CD4-positive, alpha-beta T cell treated with Interleukin-17A for 4 hours (primary cell): Measurements from ENCODE around the gene BACH2.
"Not testable (repeated sequence)": the region's sequence is repeated elsewhere in the genome, so short reads cannot be mapped to it uniquely, and the experiment has no call there.

Experiments
- DNase-seq: peaks from one replicate; pipeline ENCODE4 v3.0.0-alpha.2; 2020; ENCODE audit warnings: mixed read lengths

Gene BACH2

DNA sequence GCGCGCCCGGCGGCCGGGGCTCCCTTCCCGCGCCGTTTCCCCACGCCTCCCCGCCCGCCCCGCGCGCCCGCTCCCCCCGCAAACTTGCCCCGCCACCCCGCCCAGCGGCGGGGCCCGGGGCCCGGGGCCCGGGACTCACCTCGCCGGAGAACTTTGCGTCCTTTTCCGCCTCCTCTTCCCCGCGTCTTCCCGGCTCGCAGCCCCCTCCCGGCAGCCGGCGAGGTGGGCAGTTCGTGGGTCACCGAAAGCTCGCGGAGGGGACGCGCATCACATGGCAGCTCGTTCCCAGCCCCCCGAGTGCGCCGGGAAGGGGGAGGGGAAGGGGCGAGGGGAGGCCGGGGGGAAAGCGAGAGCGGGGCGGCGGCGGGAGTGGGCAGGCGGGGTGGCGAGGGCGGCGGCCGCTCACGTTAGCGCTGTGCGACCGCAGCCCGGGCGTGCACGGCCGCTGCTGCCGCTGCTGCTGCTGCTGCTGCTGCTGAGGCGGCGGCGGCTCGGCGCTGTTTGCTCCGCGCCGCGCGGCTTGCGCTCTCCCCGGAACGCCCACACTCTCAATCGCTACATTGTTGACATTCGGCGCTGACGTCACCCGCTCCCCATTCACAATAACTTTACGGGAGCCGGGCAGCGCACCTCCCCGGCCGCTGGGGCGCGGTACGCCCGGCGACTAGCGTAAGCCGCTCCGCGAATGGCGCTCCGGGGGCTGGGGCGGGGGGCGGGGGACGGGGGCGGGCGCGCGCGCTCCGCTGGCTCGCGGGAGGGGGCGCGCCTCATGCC lies at the start of gene BACH2:
Gene BACH2 (minus strand): TSS at position 503 of the 774 bp plus-strand sequence. CDS start 287,999 bp downstream, outside the sequence.
- DNase-seq, result peak; percentile 98

DNA sequence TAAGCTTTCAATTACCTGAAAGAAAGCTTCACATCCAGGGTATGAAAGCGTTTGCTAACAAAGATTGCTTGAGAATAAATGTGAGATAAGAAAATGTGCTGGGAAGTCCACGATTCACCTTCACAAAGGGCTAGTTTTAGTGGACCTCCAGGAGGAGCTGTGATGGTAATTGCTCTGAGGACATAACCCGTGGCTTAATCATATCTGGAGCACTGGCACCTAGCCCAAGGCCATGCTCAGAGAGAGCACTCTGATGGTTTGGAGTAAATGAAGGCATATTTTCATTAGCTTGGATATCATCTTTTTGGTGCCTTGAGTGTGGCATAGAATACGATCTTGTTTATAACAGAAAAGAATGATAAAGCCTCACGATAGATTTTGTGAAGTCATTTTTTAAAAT lies 46.9 kb upstream of the BACH2 start:
- no peak for DNase-seq

DNA sequence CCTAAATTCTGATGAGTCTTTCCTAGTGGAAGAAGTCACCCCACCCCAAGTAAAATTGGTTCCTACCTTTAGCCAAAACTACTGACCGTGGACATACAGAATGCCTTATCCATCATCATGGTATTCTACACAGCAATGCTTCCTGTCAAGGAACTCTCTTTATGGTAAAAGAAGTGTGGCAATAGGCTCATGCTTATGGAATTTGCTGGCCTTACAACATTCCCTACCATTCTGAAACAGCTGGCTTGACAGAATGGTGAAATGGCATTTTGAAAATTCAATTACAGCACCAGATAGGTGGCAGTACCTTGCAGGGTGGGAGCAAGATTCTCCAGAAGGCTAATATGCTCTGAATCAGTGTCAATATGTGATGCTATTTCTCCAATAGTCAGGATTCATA lies 41.8 kb upstream of the BACH2 start:
- no peak for DNase-seq

DNA sequence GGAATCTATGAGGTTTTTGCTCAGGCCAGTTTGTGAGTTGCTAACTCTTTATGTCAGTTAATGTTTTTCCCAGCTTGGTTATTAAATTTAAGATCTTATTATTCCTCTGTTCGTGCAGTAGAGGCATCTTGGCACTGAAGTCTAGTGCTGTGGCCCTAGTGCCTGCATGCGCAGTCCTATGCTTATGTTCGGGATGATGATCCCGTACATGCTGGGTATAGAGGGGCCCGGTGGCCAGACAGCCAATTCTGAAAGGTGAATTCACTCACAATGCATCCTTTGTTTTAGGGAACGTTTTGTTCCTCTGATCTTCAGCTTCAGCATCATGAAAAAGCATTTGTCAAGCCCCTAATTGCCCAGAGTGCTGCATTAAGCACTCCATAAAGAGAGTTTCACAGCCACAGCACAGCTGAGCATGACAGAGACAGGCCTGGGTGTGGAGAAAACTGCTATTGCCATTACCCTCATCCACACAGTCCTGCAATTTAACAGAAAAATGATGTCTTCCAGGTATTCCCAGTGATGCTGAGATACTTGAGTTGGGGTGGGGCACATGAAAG lies 39.8 kb upstream of the BACH2 start:
- DNase-seq, result no peak

DNA sequence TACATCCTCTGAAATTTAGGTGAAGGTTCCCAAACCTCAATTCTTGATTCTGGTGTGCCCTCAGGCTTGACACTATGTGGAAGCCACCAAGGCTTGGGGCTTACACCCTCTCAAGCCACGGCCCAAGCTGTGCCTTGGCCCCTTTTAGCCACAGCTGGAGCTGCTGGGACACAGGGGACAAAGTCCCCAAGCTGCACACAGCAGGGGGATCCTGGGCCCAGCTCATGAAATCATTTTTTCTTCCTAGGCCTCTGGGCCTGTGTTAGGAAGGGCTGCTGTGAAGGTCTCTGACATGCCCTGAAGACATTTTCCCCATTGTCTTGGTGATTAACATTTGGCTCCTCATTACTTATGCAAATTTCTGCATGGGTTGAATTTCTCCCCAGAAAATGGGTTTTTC lies 37.3 kb upstream of the BACH2 start:
- DNase-seq, result no peak

DNA sequence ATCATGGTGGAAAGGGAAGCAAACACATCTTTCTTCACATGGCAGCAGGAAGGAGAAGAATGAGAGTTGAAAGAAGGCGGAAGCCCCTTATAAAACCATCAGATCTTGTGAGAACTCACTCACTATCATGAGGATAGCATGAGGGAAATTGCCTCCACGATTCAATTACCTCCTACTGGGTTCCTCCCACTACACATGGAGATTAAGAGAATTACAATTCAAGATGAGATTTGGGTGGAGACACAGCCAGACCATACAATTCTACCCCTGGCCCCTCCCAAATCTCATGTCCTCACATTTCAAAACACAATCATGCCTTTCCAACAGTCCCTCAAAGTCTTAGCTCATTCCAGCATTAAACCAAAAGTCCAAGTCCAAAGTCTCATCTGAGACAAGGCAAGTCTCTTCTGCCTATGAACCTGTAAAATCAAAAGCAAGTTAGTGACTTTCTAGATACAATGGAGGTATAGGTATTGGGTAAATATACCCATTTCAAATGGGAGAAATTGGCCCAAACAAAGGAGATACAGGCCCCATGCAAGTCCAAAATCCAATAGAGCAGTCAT lies 36.4 kb upstream of the BACH2 start:
- not testable (repeated sequence) for DNase-seq

DNA sequence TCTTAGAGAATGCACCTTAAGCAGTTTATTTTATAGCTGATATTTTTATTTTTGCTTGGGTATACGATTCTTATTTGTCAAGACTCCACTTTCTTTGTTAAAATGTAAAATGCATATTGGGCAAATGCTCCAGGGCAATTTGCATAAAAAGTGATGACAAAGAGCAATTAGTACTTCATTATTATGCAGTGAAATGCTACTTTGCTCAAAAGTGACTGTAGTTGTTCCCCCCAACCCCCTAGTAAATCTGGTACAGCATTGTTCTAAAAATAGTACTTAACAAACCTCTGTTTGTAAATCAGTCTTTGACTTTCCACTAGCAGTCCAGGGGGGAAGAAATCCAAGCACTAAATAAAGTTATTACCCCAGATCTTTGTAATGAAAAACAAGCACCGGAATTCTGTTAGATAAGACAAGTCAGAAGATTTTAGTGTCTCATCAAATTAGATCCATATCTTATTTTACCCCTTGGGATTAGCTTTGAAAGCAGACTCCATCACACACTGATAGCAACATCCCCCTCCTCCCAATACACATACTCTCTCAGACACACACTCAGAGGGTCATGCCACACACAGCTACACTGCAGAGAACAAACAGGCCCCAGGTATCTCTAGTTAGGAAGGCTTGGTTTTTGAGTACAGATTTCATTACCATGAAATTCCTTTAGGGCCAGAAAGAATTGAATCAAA lies 32.9 kb upstream of the BACH2 start:
- DNase-seq, result no peak

DNA sequence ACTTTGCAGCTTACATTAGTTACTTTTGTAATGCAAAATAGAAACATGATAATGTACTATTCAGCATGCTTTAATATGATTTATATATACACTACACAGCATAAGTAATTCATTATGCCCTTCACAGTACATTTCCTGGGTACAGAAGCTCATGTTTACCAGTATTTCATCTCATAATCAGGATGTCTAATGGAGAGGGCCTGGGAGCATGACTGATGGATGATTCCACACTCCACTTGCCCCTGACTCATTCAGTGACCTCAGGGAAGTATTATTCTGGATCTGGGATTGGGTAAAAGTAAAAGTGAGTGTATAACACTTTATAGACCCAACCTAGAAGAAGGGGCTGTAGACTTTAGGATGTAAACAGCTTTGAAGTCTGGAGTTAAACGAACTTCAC lies 31.4 kb upstream of the BACH2 start:
- no peak for DNase-seq

DNA sequence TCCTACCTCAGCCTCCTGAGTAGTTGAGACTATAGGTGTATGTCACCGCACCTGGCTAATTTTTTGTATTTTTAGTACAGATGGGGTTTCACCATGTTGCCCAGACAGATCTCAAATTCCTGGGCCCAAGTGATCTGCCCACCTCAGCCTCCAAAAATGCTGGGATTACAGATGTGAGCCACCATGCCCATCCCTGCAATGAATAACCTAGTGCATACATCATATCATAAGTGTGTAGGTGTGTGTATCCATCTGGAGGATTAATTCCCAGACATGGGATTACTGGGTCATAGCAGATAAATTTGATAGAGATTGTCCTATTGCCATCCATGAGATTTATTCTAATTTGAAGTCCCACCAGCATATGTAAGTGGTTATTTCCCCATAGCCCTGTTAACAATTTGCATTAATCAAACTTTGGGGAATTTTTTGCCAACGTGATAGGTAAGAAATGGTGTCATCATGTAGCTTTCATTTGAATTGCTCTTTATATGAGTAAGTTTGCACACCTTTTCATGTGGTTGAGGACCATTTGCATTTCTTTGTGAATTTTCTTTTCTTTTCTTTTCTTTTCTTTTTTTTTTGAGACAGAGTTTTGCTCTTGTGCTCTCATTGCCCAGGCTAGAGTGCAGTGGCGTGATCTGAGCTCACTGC lies 29.9 kb upstream of the BACH2 start:
- no peak for DNase-seq

DNA sequence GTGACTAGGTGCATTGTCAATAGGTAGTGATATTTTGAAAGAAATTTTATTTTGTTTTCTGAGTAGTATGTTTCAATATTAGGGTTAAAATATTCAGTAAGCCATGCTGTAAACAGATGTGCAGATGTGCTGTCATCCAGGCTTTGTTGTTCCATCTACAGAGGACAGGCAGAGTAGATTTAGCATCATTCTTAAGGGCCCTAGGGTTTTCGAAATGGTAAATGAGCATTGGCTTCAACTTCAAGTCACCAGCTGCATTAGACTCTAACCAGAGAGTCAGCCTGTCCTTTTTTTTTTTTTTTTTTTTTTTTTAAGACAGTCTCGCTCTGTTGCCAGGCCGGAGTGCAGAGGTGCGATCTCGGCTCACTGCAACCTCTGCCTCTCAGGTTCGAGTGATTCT lies 27.1 kb upstream of the BACH2 start:
- DNase-seq, result no peak

DNA sequence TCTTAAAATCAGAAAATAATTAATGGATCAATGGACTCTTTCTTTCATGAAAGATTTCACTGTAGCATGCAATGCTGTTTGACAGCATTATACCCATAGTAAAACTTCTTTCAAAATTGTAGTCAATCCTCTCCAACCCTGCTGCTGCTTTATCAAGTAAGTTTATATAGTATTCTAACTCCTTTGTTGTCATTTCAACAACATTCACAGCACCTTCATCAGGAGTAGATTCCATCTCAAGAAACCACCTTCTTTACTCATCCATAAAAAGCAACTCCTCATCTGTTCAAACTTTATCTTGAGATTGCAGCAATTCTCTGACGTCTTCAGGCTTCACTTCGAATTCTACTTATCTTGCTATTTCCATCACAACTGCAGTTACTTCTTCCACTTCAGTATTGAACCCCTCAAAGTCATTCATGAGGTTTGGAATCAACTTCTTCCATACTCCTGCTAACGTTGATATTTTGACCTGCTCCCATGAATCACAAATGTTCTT lies 26.4 kb upstream of the BACH2 start:
- no peak for DNase-seq

DNA sequence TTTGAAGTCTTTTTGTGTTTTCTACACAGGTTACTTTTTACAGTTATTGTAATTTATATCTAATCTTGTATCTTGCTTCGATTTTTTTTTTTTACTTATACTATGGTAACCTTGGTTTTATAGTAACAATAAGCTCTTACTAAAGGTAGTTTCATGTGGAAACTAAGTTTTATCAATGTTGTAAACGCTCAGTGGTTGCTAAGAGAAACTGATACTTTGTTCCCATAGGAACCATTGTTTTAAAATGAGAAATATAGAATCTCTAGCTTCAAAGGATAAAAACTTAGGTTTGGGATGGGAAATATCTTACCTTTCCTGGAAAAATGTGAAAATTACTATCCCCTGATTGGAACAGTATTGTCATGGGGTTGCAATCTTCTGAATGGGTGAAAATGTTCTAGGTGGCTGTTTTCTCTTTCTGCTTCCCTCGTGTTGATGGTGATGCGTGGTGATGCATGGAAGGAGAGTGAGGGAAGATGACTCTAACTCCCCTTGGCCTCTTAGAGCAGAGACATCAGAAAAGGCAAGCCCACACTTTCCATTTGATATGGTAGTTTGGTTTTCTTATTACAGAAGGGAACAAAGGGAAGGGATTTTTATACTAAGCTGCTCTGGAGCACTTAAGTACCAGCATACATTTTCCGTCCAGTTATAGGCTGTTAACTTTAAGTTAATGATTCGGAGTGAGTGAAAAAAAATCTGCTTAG lies 23.5 kb upstream of the BACH2 start:
- DNase-seq, result no peak

DNA sequence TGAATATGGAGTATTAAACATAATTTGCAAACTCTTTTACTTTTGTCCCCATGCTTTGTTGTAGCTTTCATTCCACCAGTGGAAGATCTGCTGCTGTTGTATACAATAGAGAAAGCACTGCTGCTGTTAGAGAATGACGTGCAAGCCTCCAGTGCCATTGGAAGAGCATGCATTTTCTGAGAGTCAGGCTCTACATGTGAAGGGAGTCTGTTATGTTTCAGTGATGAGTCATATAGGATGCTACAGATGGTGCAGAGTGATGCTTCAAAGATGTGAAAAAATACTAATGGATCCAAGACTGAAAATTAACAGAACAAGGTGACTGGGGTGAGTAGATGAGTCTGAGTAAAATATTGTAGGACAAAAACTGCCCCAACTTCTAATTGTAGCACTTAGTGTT lies 22.4 kb upstream of the BACH2 start:
- DNase-seq, result peak; percentile 19

DNA sequence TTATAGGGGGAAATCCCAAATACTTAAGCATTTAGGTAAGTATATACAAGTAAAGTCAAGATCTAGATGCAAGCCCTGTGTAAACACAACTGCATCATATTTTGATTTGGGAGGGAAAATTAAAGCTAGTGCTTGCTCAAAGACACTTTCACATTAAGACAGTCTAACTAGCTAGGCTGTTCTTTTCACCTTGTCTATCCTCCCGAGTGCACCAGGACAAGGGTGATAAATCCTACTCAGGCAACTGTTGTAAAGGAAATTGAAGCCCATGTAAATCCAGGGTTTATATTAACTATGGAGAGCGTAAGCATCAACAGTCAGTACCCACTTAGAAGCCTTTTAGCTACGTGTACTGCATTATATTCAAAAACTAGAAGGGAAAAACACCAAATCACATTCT lies 19.3 kb upstream of the BACH2 start:
- DNase-seq, result no peak

DNA sequence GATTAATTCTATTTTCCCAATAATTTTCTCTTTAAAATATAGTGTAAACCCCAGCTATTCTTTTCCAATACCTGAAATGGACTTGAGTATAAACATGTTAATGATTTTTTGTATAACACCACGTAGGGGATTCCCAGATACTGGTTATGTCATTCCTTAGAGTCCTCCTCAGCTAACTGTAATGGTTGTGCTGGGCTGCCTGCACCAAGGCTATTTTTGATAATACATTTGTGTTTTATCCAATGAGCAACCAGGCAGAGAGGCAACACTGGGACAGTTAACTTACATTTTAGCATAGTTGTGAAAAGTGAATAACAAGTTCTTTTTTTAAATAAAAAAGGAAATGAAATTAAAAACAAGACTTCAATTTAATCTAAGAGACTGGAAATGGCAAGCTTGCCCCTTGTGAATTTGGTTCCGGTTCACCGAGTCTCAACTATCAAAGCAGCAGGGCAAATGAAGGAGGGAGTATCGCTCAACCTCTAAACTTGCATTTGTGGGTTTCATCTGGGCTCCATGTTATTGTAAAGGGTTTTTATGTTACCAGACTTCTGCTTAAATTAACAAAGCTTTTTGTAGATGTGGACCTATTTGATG lies 18.8 kb upstream of the BACH2 start:
- DNase-seq, result no peak

DNA sequence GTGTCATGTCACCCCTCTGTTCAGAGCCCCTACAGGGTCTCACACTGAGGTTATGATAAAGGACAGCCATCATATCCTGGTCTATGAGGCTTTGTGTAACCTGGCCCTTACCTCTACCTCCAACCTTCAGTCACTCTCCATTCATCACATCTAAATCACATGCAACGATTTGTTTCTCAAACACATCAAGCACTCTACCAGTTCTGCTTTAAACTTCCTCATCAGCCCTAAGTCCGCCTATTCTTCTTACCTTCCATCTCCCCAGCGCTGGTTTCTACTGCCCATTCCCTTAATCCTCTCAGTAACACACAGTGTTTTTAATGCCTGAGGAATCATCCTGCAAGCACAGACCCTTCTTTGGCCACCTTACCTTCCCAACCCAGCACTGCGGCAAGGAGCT lies 17.9 kb upstream of the BACH2 start:
- DNase-seq, result no peak

DNA sequence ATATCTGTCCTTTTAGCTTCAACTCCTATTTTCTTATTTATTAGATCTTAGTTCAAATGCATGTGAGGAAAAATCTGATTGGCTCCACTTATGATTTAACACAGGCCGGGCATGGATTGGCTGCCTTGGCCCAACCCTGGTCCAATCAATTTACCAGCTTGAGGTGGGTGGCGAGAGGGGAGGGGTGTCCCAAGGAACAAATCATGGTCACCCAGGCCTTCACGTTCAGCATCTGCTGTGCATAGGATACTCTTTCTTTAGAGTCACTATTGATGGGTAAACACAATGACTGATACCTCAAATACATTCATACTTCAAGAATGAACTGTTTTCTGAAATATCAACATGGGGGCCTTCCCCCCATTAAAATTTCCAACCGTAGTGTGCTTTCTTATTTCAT lies 14.9 kb upstream of the BACH2 start:
- DNase-seq, result no peak

DNA sequence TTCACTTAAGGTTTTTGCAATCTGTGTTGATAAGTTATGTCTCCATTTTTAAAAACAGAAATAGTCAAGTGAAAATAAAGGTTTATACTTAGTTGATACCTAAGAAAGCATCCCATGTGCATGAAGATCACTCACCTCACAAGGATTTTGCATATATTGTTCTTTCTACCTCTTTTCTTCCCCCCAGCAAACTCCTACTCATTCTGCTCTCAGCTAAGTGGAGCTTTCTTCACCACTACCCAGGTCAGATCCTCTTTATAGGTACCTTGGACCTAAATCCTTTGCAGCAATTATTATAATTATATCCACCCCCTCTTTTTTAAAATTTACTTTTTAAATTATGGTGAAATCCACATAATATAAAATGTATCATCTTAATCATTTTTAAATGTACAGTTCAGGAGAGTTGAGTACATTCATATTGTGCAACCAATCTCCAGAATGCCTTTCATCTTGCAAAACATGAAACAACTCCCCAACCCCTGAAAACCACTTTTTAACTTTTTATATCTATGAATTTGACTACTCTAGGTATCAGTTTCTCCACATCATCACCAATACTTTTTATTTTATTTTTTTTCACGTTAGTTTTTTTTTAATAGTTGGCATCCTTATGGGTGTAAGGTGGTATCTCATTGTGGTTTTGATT lies 9.3 kb upstream of the BACH2 start:
- no peak for DNase-seq

DNA sequence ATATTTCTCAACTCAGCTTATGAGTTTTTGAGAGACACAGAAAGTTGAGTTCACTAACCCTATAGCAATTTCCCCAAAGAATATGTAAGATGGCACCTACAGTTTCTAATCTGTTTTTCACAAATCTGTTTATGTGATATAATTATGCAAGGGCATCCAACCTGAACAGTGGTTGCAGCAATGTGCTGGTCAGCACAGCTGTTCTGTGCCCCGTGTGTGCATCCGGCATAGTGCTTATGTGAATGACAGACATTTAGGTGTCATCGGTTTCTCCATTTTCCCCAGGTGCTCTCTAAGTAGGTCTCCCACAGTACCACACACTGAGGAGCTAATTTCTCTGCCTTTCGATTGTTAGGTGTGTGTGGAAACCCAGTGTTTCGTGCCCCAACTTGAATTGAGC lies 7.7 kb upstream of the BACH2 start:
- no peak for DNase-seq

DNA sequence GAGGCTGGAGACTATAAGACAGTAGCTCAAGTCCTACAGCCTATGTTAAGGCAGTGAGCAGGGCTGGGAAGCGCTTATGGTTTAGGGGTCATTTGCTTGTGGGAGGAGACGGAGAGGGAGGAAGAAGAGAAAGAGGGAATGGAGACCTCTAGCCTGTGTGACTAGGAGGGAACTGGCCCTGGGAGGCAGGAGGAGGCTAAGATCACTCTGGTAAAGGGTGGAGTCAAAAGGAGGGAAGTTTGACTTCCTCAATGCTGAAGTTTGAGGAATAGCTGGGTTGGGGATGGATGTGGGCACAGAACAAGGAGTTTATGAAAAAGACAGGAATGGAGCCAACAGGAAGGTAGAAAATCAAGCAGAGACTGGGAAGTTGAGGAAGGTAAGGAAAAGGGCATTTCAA lies 6.4 kb upstream of the BACH2 start:
- DNase-seq, result no peak

DNA sequence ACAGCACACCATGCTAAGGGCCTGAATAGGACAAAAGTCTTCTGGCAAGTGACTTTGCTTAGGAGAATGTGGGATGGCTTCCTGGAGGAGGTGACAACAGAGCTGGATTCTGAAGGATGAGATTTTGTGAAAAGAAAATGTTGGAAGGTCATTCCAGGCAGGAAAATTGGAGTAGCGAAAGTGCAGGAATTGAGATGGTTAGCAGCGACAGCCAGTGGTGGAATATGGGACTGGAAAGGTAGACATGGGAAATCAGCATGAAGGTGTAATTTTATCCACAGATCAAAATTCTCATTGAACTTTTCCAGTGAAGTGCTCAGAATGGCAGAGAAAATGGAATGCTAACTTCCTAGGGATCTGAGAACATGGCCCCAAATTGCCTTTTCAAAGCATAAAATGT lies 5.7 kb upstream of the BACH2 start:
- no peak for DNase-seq

DNA sequence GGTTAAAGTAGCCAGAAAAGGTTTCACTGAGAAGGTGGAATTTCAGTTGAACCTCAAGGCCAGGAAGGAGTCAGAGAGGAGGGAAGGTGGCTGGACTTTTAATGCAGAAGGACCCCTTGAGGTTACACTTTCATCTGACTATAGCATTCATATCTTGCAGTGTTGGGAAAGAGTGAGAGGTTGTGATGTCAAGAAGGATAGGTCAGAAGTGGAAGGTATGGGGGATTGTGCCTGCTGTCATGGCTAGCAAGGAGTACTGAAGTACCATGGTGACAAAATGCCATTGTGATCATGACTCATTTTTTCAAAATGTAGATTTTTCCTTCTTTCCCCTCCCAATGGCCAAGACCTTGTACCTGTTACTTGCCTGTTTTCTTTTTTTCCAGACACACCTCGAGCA lies 5.2 kb upstream of the BACH2 start:
- DNase-seq, result no peak
